GM13976 (cell line): ENCODE results near the gene EVC2.

Experiments
- DNase-seq: peaks from one replicate; pipeline ENCODE4 v3.0.0; 2012; ENCODE audit warnings: low spot score
- CTCF ChIP-seq: IDR thresholded peaks from 2 replicates; pipeline ENCODE4 v1.5.1; 2012; ENCODE audit warnings: borderline replicate concordance, mild to moderate bottlenecking; ENCODE audit not compliant: insufficient read depth; ENCODE audit errors: extremely low read depth, missing control alignments, control extremely low read depth
- in situ Hi-C: fragments of 300-500 bp; cut with MboI; formaldehyde crosslinking; loops from one replicate; pipeline ENCODE4 v1.12.0; 2022; ENCODE audit warnings: low sequenced_read_pairs, mixed read lengths, inconsistent platforms; ENCODE audit not compliant: unreplicated experiment

The EVC2 gene

GRCh38 chr4:5746250-5746649 is 37.9 kb upstream of the EVC2 start:
- DNase-seq, result no peak
- in situ Hi-C loops, result no loop called here
- TF ChIP-seq CTCF, result no peak

- in situ Hi-C loops, result no loop called here
- no peak for TF ChIP-seq CTCF
- DNase-seq, result no peak
Observed at GRCh38 chr4:5742968-5743367, 34.6 kb upstream of the EVC2 start.

DNA sequence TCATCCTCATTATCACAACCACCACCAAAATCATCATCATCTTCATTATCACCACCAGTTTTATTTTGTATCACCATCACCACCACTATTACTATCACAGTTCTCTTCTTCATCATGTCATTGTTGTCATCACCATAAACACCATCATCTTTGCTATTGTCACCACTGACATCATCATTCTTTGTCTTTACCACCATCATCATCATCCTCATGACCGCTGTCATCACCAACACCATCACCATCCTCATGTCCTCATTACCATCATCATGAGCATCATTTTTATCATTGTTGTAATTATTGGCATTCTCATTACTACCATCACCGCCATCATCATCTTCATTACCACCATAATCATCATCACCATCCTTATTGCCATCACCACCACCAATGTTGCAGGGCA is 34.0 kb upstream of the EVC2 start:
- TF ChIP-seq CTCF, result no peak
- in situ Hi-C loops, result no loop called here
- no peak for DNase-seq

- no peak for DNase-seq
- in situ Hi-C loops, result no loop called here
- TF ChIP-seq CTCF, result no peak
Observed at GRCh38 chr4:5738061-5738460, 29.7 kb upstream of the EVC2 start.

GRCh38 chr4:5735463-5735862 is 27.1 kb upstream of the EVC2 start:
- TF ChIP-seq CTCF, result no peak

GRCh38 chr4:5734853-5735252 is 26.5 kb upstream of the EVC2 start:
- no peak for DNase-seq
- in situ Hi-C loops, result no loop called here
- no peak for TF ChIP-seq CTCF

More at GRCh38 chr4:5735463-5735862, 27.1 kb upstream of the EVC2 start:
- DNase-seq, result no peak
- in situ Hi-C loops, result no loop called here

DNA sequence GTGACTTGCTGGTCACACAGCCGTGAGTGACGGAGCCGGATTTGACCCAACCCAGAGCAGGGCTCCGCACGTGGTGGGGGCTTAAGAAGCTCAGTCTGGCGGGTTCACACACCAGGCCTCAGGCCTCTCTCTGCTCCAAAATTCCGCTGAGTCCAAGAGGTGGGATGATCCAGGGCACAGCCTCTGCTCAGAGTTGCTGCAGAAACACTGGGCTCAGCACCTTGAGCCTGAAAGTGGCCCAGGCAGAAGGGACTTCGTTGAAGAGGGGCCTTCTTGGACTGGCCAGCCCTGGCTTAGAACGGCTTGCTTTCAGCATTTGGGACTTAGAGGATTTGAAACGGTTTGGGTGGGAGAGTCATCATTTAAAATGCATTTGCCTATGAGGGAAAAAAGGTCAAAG is 23.8 kb upstream of the EVC2 start:
- TF ChIP-seq CTCF, result no peak
- in situ Hi-C loops, result no loop called here

More for the DNA sequence above, 23.8 kb upstream of the EVC2 start:
- no peak for DNase-seq
